K562 (cell line): ENCODE results near the gene CSNK1A1. TPM values are rescaled to one million over a fixed set of nuclear protein-coding genes. Genes with fewer than 3 reads are reported as not detected.

Source experiments
- ADNP ChIP-seq: fragments of 200-800 bp; sonication (Bioruptor generic); IDR thresholded peaks from 2 replicates; pipeline ENCODE4 v1.6.1; 2016; ENCODE audit warnings: missing genetic modification characterization, missing compliant biosample characterization
- ARID1B ChIP-seq: fragments of 450-650 bp; IDR thresholded peaks from 2 replicates; pipeline ENCODE4 v1.6.1; 2016; ENCODE audit warnings: antibody characterized with exemption, mild to moderate bottlenecking, inconsistent platforms
- CCAR2 ChIP-seq: fragments of 200-400 bp; formaldehyde crosslinking; IDR thresholded peaks from 2 replicates; pipeline ENCODE4 v1.6.1; 2017; ENCODE audit warnings: mild to moderate bottlenecking, low read depth, low read length
- CEBPG ChIP-seq, 3 experiments: fragments of 200-800 bp in 1 of 3; sonication (Bioruptor generic) in 1 of 3; sonication (generic) in 1 of 3; formaldehyde crosslinking in 1 of 3; IDR thresholded peaks in 2 of 3; conservative IDR thresholded peaks in 1 of 3; 2 replicates each; pipeline versions ENCODE4 v1.6.1 to v1.8.0; 2016 to 2022; ENCODE audit warnings: missing compliant biosample characterization in 2 of 3, missing genetic modification characterization in 2 of 3, mild to moderate bottlenecking in 1 of 3, missing genetic modification reagents in 1 of 3
- DDX20 ChIP-seq: fragments of 450-650 bp; IDR thresholded peaks from 2 replicates; pipeline ENCODE4 v1.6.1; 2016; ENCODE audit warnings: missing genetic modification characterization, low read depth, mild to moderate bottlenecking, missing compliant biosample characterization, moderate library complexity
- DPF2 ChIP-seq: fragments of 450-650 bp; IDR thresholded peaks from 2 replicates; pipeline ENCODE4 v1.6.1; 2016
- FIP1L1 ChIP-seq: fragments of 200-400 bp; formaldehyde crosslinking; IDR thresholded peaks from 2 replicates; pipeline ENCODE4 v1.6.1; 2018; ENCODE audit warnings: mild to moderate bottlenecking, low read depth, low read length; ENCODE audit not compliant: poor library complexity, severe bottlenecking
- GTF2E2 ChIP-seq: fragments of 200-800 bp; sonication (Bioruptor generic); IDR thresholded peaks from 2 replicates; pipeline ENCODE4 v1.6.1; 2016; ENCODE audit warnings: missing genetic modification characterization, missing compliant biosample characterization
- HIVEP1 ChIP-seq: fragments of 250-450 bp; sonication (Bioruptor Pico); IDR thresholded peaks from 2 replicates; pipeline ENCODE4 v1.4.0; 2020; ENCODE audit warnings: mild to moderate bottlenecking
- ILF3 ChIP-seq: fragments of 450-650 bp; IDR thresholded peaks from 2 replicates; pipeline ENCODE4 v1.6.1; 2018; ENCODE audit warnings: antibody characterized with exemption, mild to moderate bottlenecking, moderate library complexity, borderline replicate concordance
- JUND ChIP-seq, 2 experiments: IDR thresholded peaks; 2 replicates in 1 of 2; 3 replicates in 1 of 2; pipeline ENCODE4 v1.6.1; 2011; ENCODE audit warnings: borderline replicate concordance in 2 of 2, low read depth in 2 of 2, low read length in 2 of 2, improper control_type of control experiment in 1 of 2, missing biosample characterization in 1 of 2, missing genetic modification characterization in 1 of 2, missing genetic modification reagents in 1 of 2
- KLF10 ChIP-seq: fragments of 250-450 bp; sonication (Bioruptor Pico); IDR thresholded peaks from 2 replicates; pipeline ENCODE4 v1.6.1; 2021; ENCODE audit warnings: matching md5 sums
- KLF13 ChIP-seq: fragments of 450-650 bp; IDR thresholded peaks from 2 replicates; pipeline ENCODE4 v1.6.1; 2016; ENCODE audit warnings: missing genetic modification characterization, low read depth, mild to moderate bottlenecking, missing compliant biosample characterization, moderate library complexity, borderline replicate concordance
- KLF6 ChIP-seq: fragments of 250-450 bp; sonication (Bioruptor Pico); IDR thresholded peaks from 2 replicates; pipeline ENCODE4 v1.4.0; 2020; ENCODE audit warnings: mild to moderate bottlenecking, moderate library complexity, borderline replicate concordance
- MAFK ChIP-seq: IDR thresholded peaks from 2 replicates; pipeline ENCODE4 v1.6.1; 2011; ENCODE audit warnings: low read length, improper control_type of control experiment
- MCM3 ChIP-seq: fragments of 450-650 bp; IDR thresholded peaks from 2 replicates; pipeline ENCODE4 v1.6.1; 2016
- PCBP2 ChIP-seq: fragments of 200-400 bp; formaldehyde crosslinking; IDR thresholded peaks from 2 replicates; pipeline ENCODE4 v1.6.1; 2018; ENCODE audit warnings: low read length, low read depth, mild to moderate bottlenecking, moderate library complexity; ENCODE audit not compliant: poor library complexity, severe bottlenecking
- PTRF ChIP-seq: fragments of 450-650 bp; IDR thresholded peaks from 2 replicates; pipeline ENCODE4 v1.6.1; 2016; ENCODE audit warnings: mild to moderate bottlenecking, missing genetic modification characterization, missing compliant biosample characterization
- SMARCA4 ChIP-seq: fragments of 450-650 bp; IDR thresholded peaks from 2 replicates; pipeline ENCODE4 v1.6.1; 2016
- SMARCE1 ChIP-seq: fragments of 450-650 bp; IDR thresholded peaks from 2 replicates; pipeline ENCODE4 v1.7.1; 2016; ENCODE audit warnings: mild to moderate bottlenecking
- SPI1 ChIP-seq: IDR thresholded peaks from 2 replicates; pipeline ENCODE4 v1.6.1; 2011; ENCODE audit warnings: low read depth, low read length, control low read depth, borderline replicate concordance
- SRSF9 ChIP-seq: fragments of 200-400 bp; formaldehyde crosslinking; IDR thresholded peaks from 2 replicates; pipeline ENCODE4 v1.6.1; 2017; ENCODE audit warnings: low read depth, low read length, borderline replicate concordance
- STAT5A ChIP-seq: IDR thresholded peaks from 2 replicates; pipeline ENCODE4 v1.6.1; 2012; ENCODE audit warnings: low read length, inconsistent platforms, borderline replicate concordance
- TCF7L2 ChIP-seq: fragments of 150-350 bp; IDR thresholded peaks from 2 replicates; pipeline ENCODE4 v1.6.1; 2016; ENCODE audit warnings: low read depth, mild to moderate bottlenecking, low read length, moderate library complexity
- YY1 ChIP-seq, 3 experiments: IDR thresholded peaks; 2 replicates each; pipeline ENCODE4 v1.6.1; 2011; ENCODE audit warnings: low read length in 2 of 3, mild to moderate bottlenecking in 2 of 3, moderate library complexity in 2 of 3, borderline replicate concordance in 1 of 3, control low read depth in 1 of 3, low read depth in 1 of 3; ENCODE audit not compliant: insufficient read depth in 3 of 3, insufficient replicate concordance in 2 of 3, control insufficient read depth in 1 of 3, insufficient read length in 1 of 3; ENCODE audit errors: extremely low read depth in 1 of 3
- ZNF354B ChIP-seq: fragments of 250-450 bp; sonication (Bioruptor Pico); IDR thresholded peaks from 2 replicates; pipeline ENCODE4 v1.4.0; 2020
- ZNF668 ChIP-seq: fragments of 250-450 bp; sonication (Bioruptor Pico); IDR thresholded peaks from 2 replicates; pipeline ENCODE4 v1.8.0; 2022; ENCODE audit warnings: mild to moderate bottlenecking, inconsistent platforms
- polyA plus RNA-seq, 8 experiments: library from polyadenylated mRNA; depleted of rRNA in 4 of 8; stranded (reverse) in 5 of 8; unstranded in 3 of 8; fragments of >200 nt; fragmentation: Nextera tagmentation in 2 of 8; fragmentation: Illumina TruSeq in 1 of 8; extraction: Ambion mirVana in 2 of 8; extraction: Trizol in 1 of 8; gene quantifications; 2 replicates each; pipeline versions ENCODE4 v1.2.1 to v1.2.3, GENCODE V29; 2011 to 2014; ENCODE audit warnings: inconsistent platforms in 1 of 8, missing spikeins in 1 of 8
- total RNA-seq, 7 experiments: library from RNA; depleted of rRNA in 6 of 7; stranded (reverse); fragments of >200 nt in 6 of 7; fragmentation: Illumina TruSeq in 2 of 7; extraction: Trizol in 2 of 7; gene quantifications; 2 replicates each; pipeline versions ENCODE4 v1.2.1 to v1.2.3, GENCODE V29; 2011 to 2021; ENCODE audit warnings: low replicate concordance in 1 of 7
- TF ChIP-seq, protein P1 (sequence below): fragments of 250-450 bp; sonication (Bioruptor Pico); IDR thresholded peaks from 2 replicates; pipeline ENCODE4 v1.4.0; 2020; ENCODE audit warnings: mild to moderate bottlenecking, moderate library complexity, borderline replicate concordance

The CSNK1A1 gene
- total and polyA plus RNA-seq, 9 of the 15 experiments (the other 6 are each of a cell fraction or from before 2014, with no cell fraction given), result 49.1 to 196 (median 154) TPM

DNA sequence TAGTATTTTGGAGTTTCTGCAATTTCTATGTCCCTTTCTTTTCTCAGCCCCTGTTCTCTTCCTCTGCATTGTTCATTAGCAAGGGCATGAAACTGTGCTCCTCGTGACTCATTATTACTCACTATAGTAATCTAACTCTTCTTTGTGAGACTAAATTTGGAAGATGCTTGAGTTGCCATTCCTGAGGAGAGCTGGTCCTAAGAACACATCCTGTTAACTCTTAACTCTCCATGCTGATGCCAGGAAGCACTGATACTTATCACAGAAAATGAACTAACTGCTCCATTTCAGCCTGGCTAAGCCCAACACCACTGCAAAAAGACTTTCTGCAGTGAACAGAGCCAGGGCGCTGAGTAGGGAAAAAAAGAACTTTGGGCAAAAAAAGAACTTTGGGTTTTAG, 10.6 kb upstream of the CSNK1A1 start (continued):
- no peak for TF ChIP-seq YY1 (IDR thresholded peaks at IDR 0.05; ENCODE audit: borderline replicate concordance in 1 of 3, control insufficient read depth in 1 of 3, extremely low read depth in 1 of 3, insufficient read depth in 3 of 3, insufficient read length in 1 of 3, insufficient replicate concordance in 2 of 3, low read depth in 1 of 3, low read length in 2 of 3)
- 0 out of 2 replicates have a peak, but pooled peaks have one; percentile 7 for TF ChIP-seq ADNP
- TF ChIP-seq, protein P1, sequence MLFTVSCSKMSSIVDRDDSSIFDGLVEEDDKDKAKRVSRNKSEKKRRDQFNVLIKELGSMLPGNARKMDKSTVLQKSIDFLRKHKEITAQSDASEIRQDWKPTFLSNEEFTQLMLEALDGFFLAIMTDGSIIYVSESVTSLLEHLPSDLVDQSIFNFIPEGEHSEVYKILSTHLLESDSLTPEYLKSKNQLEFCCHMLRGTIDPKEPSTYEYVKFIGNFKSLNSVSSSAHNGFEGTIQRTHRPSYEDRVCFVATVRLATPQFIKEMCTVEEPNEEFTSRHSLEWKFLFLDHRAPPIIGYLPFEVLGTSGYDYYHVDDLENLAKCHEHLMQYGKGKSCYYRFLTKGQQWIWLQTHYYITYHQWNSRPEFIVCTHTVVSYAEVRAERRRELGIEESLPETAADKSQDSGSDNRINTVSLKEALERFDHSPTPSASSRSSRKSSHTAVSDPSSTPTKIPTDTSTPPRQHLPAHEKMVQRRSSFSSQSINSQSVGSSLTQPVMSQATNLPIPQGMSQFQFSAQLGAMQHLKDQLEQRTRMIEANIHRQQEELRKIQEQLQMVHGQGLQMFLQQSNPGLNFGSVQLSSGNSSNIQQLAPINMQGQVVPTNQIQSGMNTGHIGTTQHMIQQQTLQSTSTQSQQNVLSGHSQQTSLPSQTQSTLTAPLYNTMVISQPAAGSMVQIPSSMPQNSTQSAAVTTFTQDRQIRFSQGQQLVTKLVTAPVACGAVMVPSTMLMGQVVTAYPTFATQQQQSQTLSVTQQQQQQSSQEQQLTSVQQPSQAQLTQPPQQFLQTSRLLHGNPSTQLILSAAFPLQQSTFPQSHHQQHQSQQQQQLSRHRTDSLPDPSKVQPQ (CRISPR knock-in tag), result no peak
- TF ChIP-seq ZNF354B (CRISPR knock-in tag), result no peak
- TF ChIP-seq MAFK, result no peak; the same call in 1 of the 2 replicates
- TF ChIP-seq SRSF9, result no peak
- TF ChIP-seq DDX20 (tag), result no peak
- no peak for TF ChIP-seq KLF13 (tag)
- 0 out of 2 replicates have a peak, but pooled peaks have one; percentile 54 for TF ChIP-seq GTF2E2 (tag)
- TF ChIP-seq ZNF668 (CRISPR knock-in tag), result no peak
- TF ChIP-seq SMARCE1, result peak; percentile 76
- TF ChIP-seq FIP1L1, result no peak
- no peak for TF ChIP-seq STAT5A
- no peak for TF ChIP-seq SPI1
- TF ChIP-seq TCF7L2, result no peak
- TF ChIP-seq ARID1B, result peak; percentile 65
- TF ChIP-seq DPF2, result peak; percentile 75
- no peak for TF ChIP-seq MCM3
- no peak for TF ChIP-seq KLF10 (CRISPR knock-in tag)
- TF ChIP-seq KLF6 (CRISPR knock-in tag), result no peak
- no peak for TF ChIP-seq CEBPG (CRISPR knock-in tag; IDR thresholded peaks at IDR 0.05)
- TF ChIP-seq CEBPG (tag; conservative IDR thresholded peaks at IDR 0.05 in 1 of 2, IDR thresholded peaks at IDR 0.05 in 1 of 2), result 0 out of 4 replicates have a peak, but pooled peaks of 1 of the 2 experiments have one; percentile 31
- TF ChIP-seq JUND (IDR thresholded peaks at IDR 0.05; ENCODE audit: borderline replicate concordance, low read depth, low read length), result peak; percentile 86
- peak; percentile 61; the same call in 2 of the 3 replicates for TF ChIP-seq JUND (tag; IDR thresholded peaks at IDR 0.05; ENCODE audit: borderline replicate concordance, low read depth, low read length)
- TF ChIP-seq ILF3, result no peak
- TF ChIP-seq CCAR2, result no peak
- TF ChIP-seq PCBP2, result no peak
- TF ChIP-seq SMARCA4, result peak; percentile 78
- TF ChIP-seq PTRF (tag), result no peak
- no peak for TF ChIP-seq HIVEP1 (CRISPR knock-in tag)
